Testis (tissue), 2 donors: ENCODE data around the gene MPO.

Experiments
- CTCF ChIP-seq, 3 experiments: fragments of 450-650 bp in 2 of 3; fragments of 200-600 bp in 1 of 3; sonication (generic) in 1 of 3; IDR thresholded peaks; one replicate each; pipeline ENCODE4 v1.5.1; 2016 to 2019; ENCODE audit warnings: antibody characterized with exemption in 3 of 3, mild to moderate bottlenecking in 2 of 3, moderate library complexity in 1 of 3
- POLR2A ChIP-seq: fragments of 450-650 bp; IDR thresholded peaks from one replicate; pipeline ENCODE4 v1.6.1; 2017; ENCODE audit warnings: antibody characterized with exemption, mild to moderate bottlenecking, moderate library complexity

GRCh38 chr17:58235821-58236220 is 44.9 kb downstream of the MPO start:
- no peak for TF ChIP-seq POLR2A
- no peak for TF ChIP-seq CTCF (IDR thresholded peaks at IDR 0.05)
